Lung (tissue), 12 donors: ENCODE measurements around the gene CSPG4. TPM values are rescaled to one million over a fixed set of nuclear protein-coding genes. Genes with fewer than 3 reads are reported as not detected.

ENCODE experiments used
- ATAC-seq: fragments of 200-7000 bp; cut with Tn5 transposase; one replicate; pipeline ENCODE4 v1.9.1; 2020; ENCODE audit warnings: moderate number of reproducible peaks; ENCODE audit not compliant: insufficient read depth, low FRiP score
- DNase-seq, 3 donors: peaks; one replicate each; pipeline ENCODE4 v3.0.0-alpha.2; 2013 to 2017
- H3K27ac ChIP-seq, 2 donors: one replicate each; pipeline ENCODE4 v1.5.1; 2013; ENCODE audit warnings: mild to moderate bottlenecking in 2 of 2, moderate library complexity in 2 of 2, control low read depth in 1 of 2, inconsistent platforms in 1 of 2, low read depth in 1 of 2, low read length in 1 of 2
- H3K27me3 ChIP-seq, 3 donors: one replicate each; pipeline ENCODE4 v1.5.1; 2013; ENCODE audit warnings: low read length in 2 of 3; ENCODE audit not compliant: control insufficient read depth in 3 of 3, insufficient read depth in 3 of 3
- H3K36me3 ChIP-seq, 4 donors: one replicate each; pipeline ENCODE4 v1.5.1; 2013; ENCODE audit warnings: low read length in 4 of 4, mild to moderate bottlenecking in 1 of 4, moderate library complexity in 1 of 4; ENCODE audit not compliant: control insufficient read depth in 4 of 4, insufficient read depth in 4 of 4
- H3K4me1 ChIP-seq, 5 donors: one replicate each; pipeline ENCODE4 v1.5.1; 2013; ENCODE audit warnings: low read length in 5 of 5, mild to moderate bottlenecking in 2 of 5, moderate library complexity in 1 of 5; ENCODE audit not compliant: control insufficient read depth in 5 of 5, insufficient read depth in 5 of 5
- H3K4me3 ChIP-seq: one replicate; pipeline ENCODE4 v1.5.1; 2013; ENCODE audit warnings: mild to moderate bottlenecking, control low read depth, moderate library complexity
- H3K9ac ChIP-seq, 2 donors: one replicate each; pipeline ENCODE4 v1.5.1; 2013; ENCODE audit warnings: low read length in 2 of 2, control low read depth in 1 of 2; ENCODE audit not compliant: insufficient read depth in 1 of 2
- H3K9me3 ChIP-seq, 4 donors: one replicate each; pipeline ENCODE4 v1.5.1; 2013; ENCODE audit warnings: low read length in 3 of 4, mild to moderate bottlenecking in 1 of 4, moderate library complexity in 1 of 4; ENCODE audit not compliant: control insufficient read depth in 4 of 4, insufficient read depth in 3 of 4
- CTCF ChIP-seq: IDR thresholded peaks from 2 replicates; pipeline ENCODE4 v1.5.1; 2012; ENCODE audit warnings: mild to moderate bottlenecking; ENCODE audit errors: control extremely low read depth, extremely low read depth
- WGBS, 2 donors: extraction: QIAGEN DNeasy Blood & Tissue Kit; methylation state at CpG; one replicate each; pipeline ENCODE4 v1.1.7; 2013; 5-methylcytosine and 5-hydroxymethylcytosine counted together
- polyA plus RNA-seq, 2 donors: library from polyadenylated mRNA; stranded (reverse); fragments of 200-250 nt; gene quantifications; one replicate each; pipeline ENCODE4 v1.2.1, GENCODE V29; 2013
- total RNA-seq, 2 donors: library from RNA; depleted of rRNA in 1 of 2; stranded (reverse); fragments of >200 nt in 1 of 2; gene quantifications; one replicate each; pipeline ENCODE4 v1.2.1, GENCODE V29; 2014 to 2021
- donor health status: control.
- donor health status: control.
- donor health status: Bipolar disorder and iron deficiency.
- donor health status: healthy.
- donor health status: DM: yes; HTN: yes; CAD: no.

CSPG4 gene
- total and polyA plus RNA-seq, 4 donors = 8.5 to 38.1 (median 24.2) TPM

GRCh38 chr15:75727851-75728715 is 15.4 kb upstream of the CSPG4 start:
- no peaks in the 10 kb centered on the region for H3K9me3 ChIP-seq
- DNase-seq (peak; percentile 43 to 52 (median 48)), ATAC-seq (no peak)
- H3K4me1 ChIP-seq = peaks cover 0 to 34% (median 19%) of the 10 kb centered on the region in 5 donors
- H3K27me3 ChIP-seq = no peaks in the 10 kb centered on the region
- TF ChIP-seq CTCF = peak; percentile 61
- WGBS, 2 donors = 49 to 53% methylated on average over 15 to 17 of the region's 17 CpGs
- no peaks in the 10 kb centered on the region for H3K36me3 ChIP-seq
- no peak overlapping the region for H3K9ac ChIP-seq
- H3K27ac ChIP-seq = no peak overlapping the region
- H3K4me3 ChIP-seq = no peak overlapping the region

- WGBS, 2 donors = 79 to 85% methylated on average over 20 of the region's 20 CpGs
- ATAC-seq (no peak), DNase-seq (peak in 1 of 3 donors; percentile 12)
- Histone ChIP-seq H3K4me3 (no peak overlapping the region), H3K27me3 (no peaks in the 10 kb centered on the region), H3K9me3 (no peaks in the 10 kb centered on the region), H3K27ac (no peak overlapping the region), H3K4me1 (peaks cover 0 to 30% (median 15%) of the 10 kb centered on the region in 5 donors), H3K9ac (no peak overlapping the region), H3K36me3 (no peaks in the 10 kb centered on the region)
- TF ChIP-seq CTCF = no peak
Measured at GRCh38 chr15:75727031-75727531, 14.4 kb upstream of the CSPG4 start.

- Histone ChIP-seq H3K36me3 (no peaks in the 10 kb centered on the region), H3K27me3 (no peaks in the 10 kb centered on the region), H3K9me3 (no peaks in the 10 kb centered on the region), H3K9ac (no peak overlapping the region), H3K4me1 (peaks cover 0 to 19% (median 13%) of the 10 kb centered on the region in 5 donors), H3K27ac (no peak overlapping the region), H3K4me3 (no peak overlapping the region)
- 83 to 84% methylated on average over 11 of the region's 11 CpGs for WGBS, 2 donors
- ATAC-seq = no peak
- TF ChIP-seq CTCF = no peak
- DNase-seq = peak in 1 of 3 donors; percentile 15
Measured at GRCh38 chr15:75725719-75726607, 13.3 kb upstream of the CSPG4 start.
